GM12865 (cell line): Measurements from ENCODE around the gene EMC1.
"Not testable (repeated sequence)": the region's sequence is repeated elsewhere in the genome, so short reads cannot be mapped to it uniquely, and the experiment has no call there.

ENCODE experiments used
- DNase-seq: peaks from one replicate; pipeline ENCODE4 v3.0.0; 2010; ENCODE audit warnings: low read depth
- H3K4me3 ChIP-seq: 2 replicates; pipeline ENCODE4 v1.5.1; 2011; ENCODE audit warnings: mild to moderate bottlenecking, low read depth, low read length, control low read depth
- CTCF ChIP-seq: IDR thresholded peaks from 2 replicates; pipeline ENCODE4 v1.5.1; 2011; ENCODE audit warnings: low read length, control low read depth, low read depth, inconsistent platforms; ENCODE audit not compliant: insufficient read depth; ENCODE audit errors: missing control alignments

EMC1 gene

GRCh38 chr1:19284881-19285280, 33.6 kb upstream of the EMC1 start:
- DNase-seq = no peak
- no peak for TF ChIP-seq CTCF
- no peak overlapping the region for H3K4me3 ChIP-seq

- TF ChIP-seq CTCF = no peak
- no peak overlapping the region for H3K4me3 ChIP-seq
- DNase-seq = no peak
Observed at GRCh38 chr1:19283891-19284290, 32.6 kb upstream of the EMC1 start.

GRCh38 chr1:19274636-19275035, 23.3 kb upstream of the EMC1 start:
- TF ChIP-seq CTCF = no peak
- DNase-seq = no peak
- no peak overlapping the region for H3K4me3 ChIP-seq

- not testable (repeated sequence) for H3K4me3 ChIP-seq, DNase-seq
Observed at GRCh38 chr1:19273844-19274531, 22.7 kb upstream of the EMC1 start.

- DNase-seq = no peak
- no peak for TF ChIP-seq CTCF
- H3K4me3 ChIP-seq = no peak overlapping the region
Observed at GRCh38 chr1:19273106-19273843, 22.0 kb upstream of the EMC1 start.

GRCh38 chr1:19272064-19272463, 20.7 kb upstream of the EMC1 start:
- H3K4me3 ChIP-seq = no peak overlapping the region
- TF ChIP-seq CTCF = no peak

GRCh38 chr1:19270343-19270730, 19.0 kb upstream of the EMC1 start:
- not testable (repeated sequence) for H3K4me3 ChIP-seq, DNase-seq

More at GRCh38 chr1:19272064-19272463, 20.7 kb upstream of the EMC1 start:
- DNase-seq = no peak

- H3K4me3 ChIP-seq, DNase-seq: not testable (repeated sequence)
Observed at GRCh38 chr1:19269427-19270342, 18.4 kb upstream of the EMC1 start.
